ENCODE data around the gene OR8G1.

OR8G1 gene

DNA sequence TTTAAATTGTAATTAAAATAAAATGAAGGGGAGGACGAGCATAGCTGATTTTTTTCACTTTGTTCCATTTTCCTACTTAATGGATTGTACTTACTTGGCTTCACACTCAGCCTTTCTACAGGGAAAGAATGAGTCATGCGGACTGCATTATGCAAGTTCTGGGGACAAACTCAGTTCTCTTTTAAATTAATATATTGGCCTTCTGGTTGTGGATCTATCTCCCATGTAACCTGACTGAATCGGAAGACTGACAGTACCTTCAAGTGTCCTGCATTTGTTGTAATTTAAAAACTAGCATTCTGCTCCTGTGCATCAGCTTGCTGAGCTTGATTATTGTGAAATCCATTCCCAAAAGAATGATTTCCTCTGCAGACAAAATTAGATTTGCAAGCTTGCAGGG lies 60.7 kb downstream of the OR8G1 start:
- Histone ChIP-seq H3K36me3 (ENCODE audit: insufficient read depth, low read depth, low read length) (no peaks in the 10 kb centered on the region), H3K27ac (ENCODE audit: low read length) (no peak overlapping the region), H3K9me3 (ENCODE audit: insufficient read depth, low read depth, low read length) (no peaks in the 10 kb centered on the region), H3K9ac (ENCODE audit: low read depth, low read length) (0 out of 2 replicates have a peak overlapping the region, but pooled peaks have one; percentile 3), H3K27me3 (ENCODE audit: insufficient read depth, low read length) (no peaks in the 10 kb centered on the region), H3K4me1 (ENCODE audit: insufficient read depth, low read length) (peaks cover 20% of the 10 kb centered on the region), H3K4me3 (ENCODE audit: low read length) (no peak overlapping the region)

DNA sequence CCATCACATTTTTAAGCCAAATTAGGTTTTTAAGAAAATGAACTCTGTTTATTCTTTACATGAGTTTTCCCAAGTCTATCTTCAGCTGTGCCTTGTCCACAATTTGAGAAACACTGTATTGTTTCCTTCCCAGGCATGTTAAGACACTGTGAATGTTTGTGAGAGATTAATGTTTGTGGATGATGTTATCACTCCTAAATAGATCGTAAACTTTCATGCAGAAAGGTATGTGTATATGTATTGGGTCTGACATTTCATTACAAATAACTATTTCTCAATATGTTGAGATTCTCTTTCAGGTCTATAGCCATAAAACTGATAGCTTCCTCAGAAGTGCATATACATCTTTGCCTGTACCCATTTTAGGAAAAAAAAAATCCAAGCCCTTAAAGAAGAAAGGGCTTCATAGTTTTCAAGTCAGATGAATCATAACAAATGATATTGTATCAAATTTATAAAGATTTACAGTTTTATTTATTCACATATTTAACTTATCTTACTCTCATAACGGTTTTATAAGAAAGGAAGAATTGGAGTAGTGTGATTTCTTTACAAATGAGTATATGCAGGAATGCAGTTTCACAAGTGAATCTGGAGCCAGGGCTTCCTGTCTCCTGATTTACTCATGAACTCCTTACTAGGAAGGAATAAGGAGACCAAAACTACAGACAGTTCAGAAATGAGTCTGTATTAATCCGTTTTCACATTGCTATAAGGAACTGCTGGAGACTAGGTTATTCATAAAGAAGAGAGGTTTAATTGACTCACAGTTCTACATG lies 61.6 kb downstream of the OR8G1 start:
- Histone ChIP-seq H3K9ac (ENCODE audit: low read depth, low read length) (0 out of 2 replicates have a peak overlapping the region, but pooled peaks have one; percentile 3), H3K27ac (ENCODE audit: low read length) (no peak overlapping the region), H3K27me3 (ENCODE audit: insufficient read depth, low read length) (no peaks in the 10 kb centered on the region), H3K36me3 (ENCODE audit: insufficient read depth, low read depth, low read length) (no peaks in the 10 kb centered on the region), H3K4me1 (ENCODE audit: insufficient read depth, low read length) (peaks cover 20% of the 10 kb centered on the region), H3K4me3 (ENCODE audit: low read length) (no peak overlapping the region), H3K9me3 (ENCODE audit: insufficient read depth, low read depth, low read length) (no peaks in the 10 kb centered on the region)

Data from iPS-20b (cell line).